GM23338 (cell line): ENCODE data around the gene SORL1. TPM values are rescaled to one million over a fixed set of nuclear protein-coding genes. Genes with fewer than 3 reads are reported as not detected.

Experiments used
- ATAC-seq: fragments of 200-7000 bp; cut with Tn5 transposase; 3 replicates; pipeline ENCODE4 v1.9.1; 2020
- DNase-seq: peaks from one replicate; pipeline ENCODE4 v3.0.0-alpha.2; 2015; ENCODE audit warnings: low spot score
- H2AFZ ChIP-seq: fragments of 200-600 bp; sonication (generic); 2 replicates; pipeline ENCODE4 v1.8.0; 2016; ENCODE audit warnings: antibody characterized with exemption, mild to moderate bottlenecking, moderate library complexity
- H3F3A ChIP-seq: fragments of 200-600 bp; sonication (generic); replicated peaks from 2 replicates; pipeline ENCODE4 v1.8.0; 2017; ENCODE audit warnings: antibody characterized with exemption, mixed run types, low read depth
- H3K27ac ChIP-seq: fragments of 200-600 bp; sonication (generic); 2 replicates; pipeline ENCODE4 v1.6.1; 2016; ENCODE audit warnings: low read depth
- H3K27me3 ChIP-seq: fragments of 200-600 bp; sonication (generic); 2 replicates; pipeline ENCODE4 v1.8.0; 2016; ENCODE audit warnings: mild to moderate bottlenecking, mixed run types, moderate library complexity; ENCODE audit not compliant: insufficient read depth
- H3K36me3 ChIP-seq: fragments of 200-600 bp; sonication (generic); 2 replicates; pipeline ENCODE4 v1.8.0; 2016; ENCODE audit warnings: mild to moderate bottlenecking; ENCODE audit not compliant: insufficient read depth
- H3K4me1 ChIP-seq: fragments of 200-600 bp; sonication (generic); 2 replicates; pipeline ENCODE4 v1.8.0; 2016; ENCODE audit warnings: mild to moderate bottlenecking, moderate library complexity; ENCODE audit not compliant: insufficient read depth
- H3K4me2 ChIP-seq: fragments of 200-600 bp; sonication (generic); 2 replicates; pipeline ENCODE4 v1.7.1; 2017; ENCODE audit warnings: mixed run types
- H3K4me3 ChIP-seq: fragments of 200-600 bp; sonication (generic); 2 replicates; pipeline ENCODE4 v1.6.1; 2016; ENCODE audit warnings: mixed run types
- H3K79me2 ChIP-seq: fragments of 200-600 bp; sonication (generic); replicated peaks from 2 replicates; pipeline ENCODE4 v1.8.0; 2017; ENCODE audit warnings: mild to moderate bottlenecking; ENCODE audit not compliant: insufficient read depth
- H3K9me2 ChIP-seq: fragments of 200-600 bp; sonication (generic); 2 replicates; pipeline ENCODE4 v1.8.0; 2017; ENCODE audit not compliant: insufficient read depth
- H4K20me1 ChIP-seq: fragments of 200-600 bp; sonication (generic); replicated peaks from 2 replicates; pipeline ENCODE4 v1.8.0; 2017; ENCODE audit warnings: mild to moderate bottlenecking; ENCODE audit not compliant: insufficient read depth
- H3K27ac Mint-ChIP-seq: 2 replicates; pipeline ENCODE4 v1.8.0; 2020; ENCODE audit warnings: inconsistent platforms, mild to moderate bottlenecking, moderate library complexity, mixed read lengths
- H3K27me3 Mint-ChIP-seq: 3 replicates; pipeline ENCODE4 v1.8.0; 2022; ENCODE audit warnings: low read depth, mild to moderate bottlenecking, moderate library complexity, mixed read lengths, inconsistent platforms; ENCODE audit not compliant: insufficient read depth, poor library complexity
- H3K36me3 Mint-ChIP-seq: 3 replicates; pipeline ENCODE4 v1.8.0; 2021; ENCODE audit warnings: low read depth, mild to moderate bottlenecking, inconsistent platforms, moderate library complexity, mixed read lengths
- H3K4me1 Mint-ChIP-seq: 3 replicates; pipeline ENCODE4 v1.8.0; 2020; ENCODE audit warnings: mild to moderate bottlenecking, inconsistent platforms, mixed read lengths
- H3K4me3 Mint-ChIP-seq: 3 replicates; pipeline ENCODE4 v1.8.0; 2021; ENCODE audit warnings: moderate library complexity, mild to moderate bottlenecking, inconsistent platforms, mixed read lengths
- H3K9me3 Mint-ChIP-seq: 3 replicates; pipeline ENCODE4 v1.8.0; 2020; ENCODE audit warnings: moderate library complexity, mild to moderate bottlenecking, inconsistent platforms, mixed read lengths
- CREB1 ChIP-seq: fragments of 250-450 bp; sonication (Bioruptor Pico); IDR thresholded peaks from 2 replicates; pipeline ENCODE4 v1.5.0; 2020; ENCODE audit warnings: low read depth, mild to moderate bottlenecking, moderate library complexity
- CTCF ChIP-seq, 2 experiments: fragments of 200-600 bp in 1 of 2; sonication (generic) in 1 of 2; conservative IDR thresholded peaks; 2 replicates each; pipeline versions ENCODE4 v1.5.1 to v1.6.1; 2016 to 2017; ENCODE audit warnings: antibody characterized with exemption in 2 of 2, low read depth in 2 of 2, mild to moderate bottlenecking in 2 of 2, moderate library complexity in 1 of 2
- ETS1 ChIP-seq: IDR thresholded peaks from 2 replicates; pipeline ENCODE4 v1.6.1; 2016; ENCODE audit warnings: antibody characterized with exemption
- EZH2 ChIP-seq: fragments of 200-600 bp; sonication (generic); IDR thresholded peaks from one replicate; pipeline ENCODE4 v1.8.0; 2017; ENCODE audit warnings: antibody characterized with exemption, mild to moderate bottlenecking, low read depth; ENCODE audit not compliant: unreplicated experiment
- EZH2phosphoT487 ChIP-seq: fragments of 200-600 bp; sonication (generic); IDR thresholded peaks from one replicate; pipeline ENCODE4 v1.8.1; 2018; ENCODE audit warnings: antibody characterized with exemption; ENCODE audit not compliant: unreplicated experiment
- JUNB ChIP-seq: IDR thresholded peaks from one replicate; pipeline ENCODE4 v1.6.1; 2016; ENCODE audit warnings: antibody characterized with exemption; ENCODE audit not compliant: unreplicated experiment
- NANOG ChIP-seq: IDR thresholded peaks from 2 replicates; pipeline ENCODE4 v1.6.1; 2016; ENCODE audit warnings: antibody characterized with exemption, borderline replicate concordance
- POLR2AphosphoS5 ChIP-seq: IDR thresholded peaks from 2 replicates; pipeline ENCODE4 v1.6.1; 2016; ENCODE audit warnings: antibody characterized with exemption, low read depth
- REST ChIP-seq: IDR thresholded peaks from one replicate; pipeline ENCODE4 v1.6.1; 2018; ENCODE audit warnings: antibody characterized with exemption; ENCODE audit not compliant: unreplicated experiment
- STAT1 ChIP-seq: IDR thresholded peaks from one replicate; pipeline ENCODE4 v1.6.1; 2016; ENCODE audit warnings: antibody characterized with exemption; ENCODE audit not compliant: unreplicated experiment
- ZNF114 ChIP-seq: fragments of 250-450 bp; sonication (Bioruptor Pico); IDR thresholded peaks from 2 replicates; pipeline ENCODE4 v1.5.0; 2020; ENCODE audit warnings: mild to moderate bottlenecking, moderate library complexity
- ZNF331 ChIP-seq: fragments of 250-450 bp; sonication (Bioruptor Pico); IDR thresholded peaks from 2 replicates; pipeline ENCODE4 v1.5.0; 2020; ENCODE audit warnings: low read depth, mild to moderate bottlenecking, moderate library complexity
- ZNF462 ChIP-seq: fragments of 250-450 bp; sonication (Bioruptor Pico); IDR thresholded peaks from 2 replicates; pipeline ENCODE4 v1.5.0; 2020; ENCODE audit warnings: mild to moderate bottlenecking, moderate library complexity
- polyA plus RNA-seq: library from polyadenylated mRNA; unstranded; fragments of >200 nt; fragmentation: Nextera tagmentation; extraction: Ambion mirVana; gene quantifications from 2 replicates; pipeline ENCODE4 v1.2.1, GENCODE V29; 2016
- total RNA-seq: library from RNA; depleted of rRNA; stranded (reverse); fragments of >200 nt; shearing (Covaris generic); gene quantifications from 2 replicates; pipeline ENCODE4 v1.2.3, GENCODE V29; 2014

SORL1 gene
- total and polyA plus RNA-seq, 2 experiments from 2014 or later = 23.0 to 78.8 TPM

- peak overlapping the region; percentile 97 for H2AFZ ChIP-seq
- H3K27me3 ChIP-seq = peaks cover 10% of the 10 kb centered on the region; the same call in 1 of the 2 replicates
- Mint-ChIP-seq H3K4me1 (peaks cover 69% of the 10 kb centered on the region), H3K4me3 (peak overlapping the region; percentile 74), H3K27ac (0 out of 2 replicates have a peak overlapping the region, but pooled peaks have one; percentile 46), H3K36me3 (peaks cover 3% of the 10 kb centered on the region; the same call in 1 of the 3 replicates), H3K27me3 (peaks cover 13% of the 10 kb centered on the region), H3K9me3 (no peaks in the 10 kb centered on the region; the same call in 1 of the 3 replicates)
- H4K20me1 ChIP-seq = no peaks in the 10 kb centered on the region
- TF ChIP-seq REST = no peak
- no peak for TF ChIP-seq ZNF331 (CRISPR knock-in tag)
- TF ChIP-seq NANOG = no peak
- TF ChIP-seq EZH2phosphoT487 = no peak
- TF ChIP-seq EZH2 = no peak
- no peak for TF ChIP-seq CTCF (conservative IDR thresholded peaks at IDR 0.05; ENCODE audit: low read depth in 2 of 2)
- TF ChIP-seq STAT1 = no peak
- TF ChIP-seq JUNB = no peak
- TF ChIP-seq ETS1 = no peak
- no peak for TF ChIP-seq ZNF462 (CRISPR knock-in tag)
- TF ChIP-seq POLR2AphosphoS5 = no peak
- TF ChIP-seq ZNF114 (CRISPR knock-in tag) = no peak
- no peak for TF ChIP-seq CREB1
- H3K9me2 ChIP-seq = no peaks in the 10 kb centered on the region
- ATAC-seq = peak; percentile 30
- H3K79me2 ChIP-seq = peaks cover 42% of the 10 kb centered on the region
- H3F3A ChIP-seq = 0 out of 2 replicates have a peak, but pooled peaks cover 10% of the 10 kb centered on the region
- no peak overlapping the region for H3K27ac ChIP-seq
- H3K4me1 ChIP-seq = peaks cover 65% of the 10 kb centered on the region
- H3K4me3 ChIP-seq = peak overlapping the region; percentile 87
- peak overlapping the region; percentile 90 for H3K4me2 ChIP-seq
- DNase-seq = no peak
- H3K36me3 ChIP-seq = no peaks in the 10 kb centered on the region
These were observed 732 bp upstream of the SORL1 start for GRCh38 chr11:121451178-121451985.
